Endothelial cell of umbilical vein (primary cell): ENCODE measurements around the gene TNFRSF21.

ENCODE experiments used
- MYC ChIP-seq: IDR thresholded peaks from one replicate; pipeline ENCODE4 v1.6.1; 2011; ENCODE audit warnings: mild to moderate bottlenecking, low read depth, low read length
- POLR2A ChIP-seq: IDR thresholded peaks from 2 replicates; pipeline ENCODE4 v1.6.1; 2012; ENCODE audit warnings: low read depth, mild to moderate bottlenecking, control low read depth, low read length
- POLR2AphosphoS5 ChIP-seq: IDR thresholded peaks from 2 replicates; pipeline ENCODE4 v1.6.1; 2012; ENCODE audit warnings: low read depth, mild to moderate bottlenecking, control low read depth, low read length, moderate library complexity; ENCODE audit not compliant: insufficient read depth
- TF ChIP-seq, protein P1 (sequence below), 2 donors: IDR thresholded peaks; 1 replicate in 1 of 2; 2 replicates in 1 of 2; pipeline ENCODE4 v1.5.1; 2011; ENCODE audit warnings: low read length in 2 of 2, mild to moderate bottlenecking in 2 of 2, moderate library complexity in 2 of 2, control low read depth in 1 of 2, inconsistent platforms in 1 of 2, low read depth in 1 of 2; ENCODE audit not compliant: insufficient read depth in 1 of 2; ENCODE audit errors: extremely low read depth in 1 of 2
- TF ChIP-seq, protein P2 (sequence below): IDR thresholded peaks from 2 replicates; pipeline ENCODE4 v1.6.1; 2011; ENCODE audit not compliant: insufficient read depth, insufficient read length

DNA sequence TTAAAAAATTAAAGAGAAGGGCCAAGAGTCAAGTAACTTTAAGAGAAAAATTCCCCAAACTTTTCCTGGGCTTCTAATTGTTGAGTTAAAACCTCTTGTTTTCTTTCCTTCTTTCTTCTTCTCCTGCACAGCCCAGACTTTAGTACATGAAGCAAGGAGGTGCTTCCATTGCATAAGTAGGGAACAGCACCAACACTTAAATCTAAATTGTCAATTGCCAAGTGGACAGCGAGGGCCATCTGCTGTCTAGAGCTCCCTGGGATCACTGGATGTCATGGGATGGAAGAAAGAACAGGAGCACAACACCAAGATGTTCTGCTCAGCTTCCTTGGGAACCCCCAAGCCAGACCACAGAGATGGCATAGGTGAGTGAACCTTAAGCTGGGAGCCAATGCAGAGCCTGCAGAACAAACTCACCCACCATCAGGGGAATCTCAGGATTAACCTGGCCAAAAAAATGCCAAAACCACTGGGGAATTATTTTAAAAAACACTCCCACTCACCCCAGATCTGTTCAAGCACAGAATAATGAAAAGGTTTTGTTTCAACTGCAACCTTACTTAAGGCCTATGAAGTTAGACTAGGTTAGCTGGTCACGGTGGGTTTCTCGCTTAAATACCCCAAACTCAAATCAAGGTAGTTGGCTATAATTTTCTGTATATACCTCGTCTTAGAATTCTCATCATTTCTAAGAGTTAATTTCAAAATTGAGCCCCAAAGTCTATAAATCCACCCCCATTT lies 67.8 kb downstream of the TNFRSF21 start:
- TF ChIP-seq, protein P1, sequence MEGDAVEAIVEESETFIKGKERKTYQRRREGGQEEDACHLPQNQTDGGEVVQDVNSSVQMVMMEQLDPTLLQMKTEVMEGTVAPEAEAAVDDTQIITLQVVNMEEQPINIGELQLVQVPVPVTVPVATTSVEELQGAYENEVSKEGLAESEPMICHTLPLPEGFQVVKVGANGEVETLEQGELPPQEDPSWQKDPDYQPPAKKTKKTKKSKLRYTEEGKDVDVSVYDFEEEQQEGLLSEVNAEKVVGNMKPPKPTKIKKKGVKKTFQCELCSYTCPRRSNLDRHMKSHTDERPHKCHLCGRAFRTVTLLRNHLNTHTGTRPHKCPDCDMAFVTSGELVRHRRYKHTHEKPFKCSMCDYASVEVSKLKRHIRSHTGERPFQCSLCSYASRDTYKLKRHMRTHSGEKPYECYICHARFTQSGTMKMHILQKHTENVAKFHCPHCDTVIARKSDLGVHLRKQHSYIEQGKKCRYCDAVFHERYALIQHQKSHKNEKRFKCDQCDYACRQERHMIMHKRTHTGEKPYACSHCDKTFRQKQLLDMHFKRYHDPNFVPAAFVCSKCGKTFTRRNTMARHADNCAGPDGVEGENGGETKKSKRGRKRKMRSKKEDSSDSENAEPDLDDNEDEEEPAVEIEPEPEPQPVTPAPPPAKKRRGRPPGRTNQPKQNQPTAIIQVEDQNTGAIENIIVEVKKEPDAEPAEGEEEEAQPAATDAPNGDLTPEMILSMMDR (IDR thresholded peaks at IDR 0.05; ENCODE audit: extremely low read depth in 1 of 2, insufficient read depth in 1 of 2, low read depth in 1 of 2, low read length in 2 of 2) = no peak
- TF ChIP-seq MYC (no peak), POLR2AphosphoS5 (no peak), POLR2A (no peak)
- TF ChIP-seq, protein P2, sequence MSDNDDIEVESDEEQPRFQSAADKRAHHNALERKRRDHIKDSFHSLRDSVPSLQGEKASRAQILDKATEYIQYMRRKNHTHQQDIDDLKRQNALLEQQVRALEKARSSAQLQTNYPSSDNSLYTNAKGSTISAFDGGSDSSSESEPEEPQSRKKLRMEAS = no peak
